OCI-LY3 (cell line): ENCODE data around the gene WTAP.

Experiments used
- H2AFZ ChIP-seq: fragments of 200-600, 300-600 bp; shearing (Covaris generic); 2 replicates; pipeline ENCODE4 v1.6.0; 2014; ENCODE audit warnings: antibody characterized with exemption, low read depth, low read length
- H3K27ac ChIP-seq: fragments of 200-600, 300-600 bp; sonication (generic); 2 replicates; pipeline ENCODE4 v1.5.1; 2014; ENCODE audit warnings: mild to moderate bottlenecking, low read length, moderate library complexity, mixed read lengths
- H3K27me3 ChIP-seq: fragments of 200-600, 300-600 bp; sonication (generic); 2 replicates; pipeline ENCODE4 v1.6.1; 2014; ENCODE audit warnings: low read depth, low read length, mixed read lengths
- H3K36me3 ChIP-seq: fragments of 200-600, 300-600 bp; sonication (generic); replicated peaks from 2 replicates; pipeline ENCODE3; 2014; ENCODE audit warnings: low read depth, low read length, mixed read lengths
- H3K4me1 ChIP-seq: fragments of 300-600, 200-600 bp; sonication (generic); 2 replicates; pipeline ENCODE4 v1.6.1; 2014; ENCODE audit warnings: low read length, mixed read lengths
- H3K4me2 ChIP-seq: fragments of 200-600, 300-600 bp; sonication (generic); 2 replicates; pipeline ENCODE4 v1.6.1; 2014; ENCODE audit warnings: low read length, mixed read lengths
- H3K4me3 ChIP-seq: fragments of 300-600, 200-600 bp; sonication (generic); 2 replicates; pipeline ENCODE4 v1.5.1; 2014; ENCODE audit warnings: antibody characterized with exemption, mild to moderate bottlenecking, low read length, moderate library complexity
- H3K79me2 ChIP-seq: fragments of 300-600, 200-600 bp; shearing (Covaris generic); 2 replicates; pipeline ENCODE4 v1.6.1; 2014; ENCODE audit warnings: mild to moderate bottlenecking, low read length, mixed read lengths
- H3K9ac ChIP-seq: fragments of 300-600, 200-600 bp; shearing (Covaris generic); 2 replicates; pipeline ENCODE4 v1.6.0; 2014; ENCODE audit warnings: mild to moderate bottlenecking, low read length, moderate library complexity
- H3K9me3 ChIP-seq: fragments of 200-600, 300-600 bp; shearing (Covaris generic); 2 replicates; pipeline ENCODE4 v1.6.1; 2014; ENCODE audit warnings: low read length, mixed read lengths; ENCODE audit not compliant: insufficient read depth
- H4K20me1 ChIP-seq: fragments of 200-600, 300-600 bp; sonication (generic); 2 replicates; pipeline ENCODE4 v1.6.1; 2016; ENCODE audit warnings: low read length, mixed read lengths; ENCODE audit not compliant: insufficient read depth
- EZH2phosphoT487 ChIP-seq: fragments of 200-600 bp; shearing (Covaris generic); IDR thresholded peaks from 2 replicates; pipeline ENCODE4 v1.6.1; 2018; ENCODE audit warnings: antibody characterized with exemption, mixed run types, low read depth
- TF ChIP-seq, protein P1 (sequence below): fragments of 200-600, 300-600 bp; sonication (generic); IDR thresholded peaks from 2 replicates; pipeline ENCODE4 v1.5.1; 2014; ENCODE audit warnings: antibody characterized with exemption, low read length, low read depth

WTAP gene

GRCh38 chr6:159777240-159777904 lies 50.1 kb downstream of the WTAP start:
- H4K20me1 ChIP-seq = no peaks in the 10 kb centered on the region

DNA sequence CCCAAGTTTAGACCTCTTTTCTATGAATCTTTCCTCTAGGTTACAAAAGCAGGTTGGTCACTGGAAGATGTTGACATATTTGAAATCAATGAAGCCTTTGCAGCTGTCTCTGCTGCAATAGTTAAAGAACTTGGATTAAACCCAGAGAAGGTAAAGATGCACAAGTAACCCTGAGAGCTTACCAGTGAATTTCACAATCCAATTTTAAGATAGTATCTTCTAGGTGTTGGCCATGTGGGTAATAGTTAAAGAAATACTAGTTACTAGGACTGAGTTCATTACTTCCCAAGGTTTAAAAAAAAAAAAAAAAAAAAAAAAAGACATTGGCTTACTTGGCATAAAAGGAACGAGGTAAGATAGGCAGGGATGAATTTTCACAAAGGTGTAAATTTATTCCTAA lies 50.8 kb downstream of the WTAP start:
- no peaks in the 10 kb centered on the region for H3K4me1 ChIP-seq
- no peak overlapping the region for H3K4me2 ChIP-seq
- H3K27me3 ChIP-seq = no peaks in the 10 kb centered on the region
- H2AFZ ChIP-seq = no peak overlapping the region
- peaks cover 61% of the 10 kb centered on the region for H3K36me3 ChIP-seq
- TF ChIP-seq EZH2phosphoT487 = no peak
- TF ChIP-seq, protein P1, sequence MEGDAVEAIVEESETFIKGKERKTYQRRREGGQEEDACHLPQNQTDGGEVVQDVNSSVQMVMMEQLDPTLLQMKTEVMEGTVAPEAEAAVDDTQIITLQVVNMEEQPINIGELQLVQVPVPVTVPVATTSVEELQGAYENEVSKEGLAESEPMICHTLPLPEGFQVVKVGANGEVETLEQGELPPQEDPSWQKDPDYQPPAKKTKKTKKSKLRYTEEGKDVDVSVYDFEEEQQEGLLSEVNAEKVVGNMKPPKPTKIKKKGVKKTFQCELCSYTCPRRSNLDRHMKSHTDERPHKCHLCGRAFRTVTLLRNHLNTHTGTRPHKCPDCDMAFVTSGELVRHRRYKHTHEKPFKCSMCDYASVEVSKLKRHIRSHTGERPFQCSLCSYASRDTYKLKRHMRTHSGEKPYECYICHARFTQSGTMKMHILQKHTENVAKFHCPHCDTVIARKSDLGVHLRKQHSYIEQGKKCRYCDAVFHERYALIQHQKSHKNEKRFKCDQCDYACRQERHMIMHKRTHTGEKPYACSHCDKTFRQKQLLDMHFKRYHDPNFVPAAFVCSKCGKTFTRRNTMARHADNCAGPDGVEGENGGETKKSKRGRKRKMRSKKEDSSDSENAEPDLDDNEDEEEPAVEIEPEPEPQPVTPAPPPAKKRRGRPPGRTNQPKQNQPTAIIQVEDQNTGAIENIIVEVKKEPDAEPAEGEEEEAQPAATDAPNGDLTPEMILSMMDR = no peak
- no peak overlapping the region for H3K9ac ChIP-seq
- H3K4me3 ChIP-seq = no peak overlapping the region
- H3K79me2 ChIP-seq = peaks cover 13% of the 10 kb centered on the region
- H3K9me3 ChIP-seq = no peaks in the 10 kb centered on the region
- H3K27ac ChIP-seq = no peak overlapping the region
- H4K20me1 ChIP-seq = no peaks in the 10 kb centered on the region

More at GRCh38 chr6:159777240-159777904, 50.1 kb downstream of the WTAP start:
- Histone ChIP-seq H2AFZ (no peak overlapping the region), H3K9ac (no peak overlapping the region), H3K79me2 (peaks cover 6% of the 10 kb centered on the region), H3K4me1 (no peaks in the 10 kb centered on the region), H3K27ac (no peak overlapping the region), H3K9me3 (no peaks in the 10 kb centered on the region), H3K4me2 (no peak overlapping the region), H3K36me3 (peaks cover 55% of the 10 kb centered on the region), H3K4me3 (no peak overlapping the region), H3K27me3 (no peaks in the 10 kb centered on the region)
- no peak for TF ChIP-seq EZH2phosphoT487
- TF ChIP-seq, protein P1 = no peak

GRCh38 chr6:159778542-159779103 lies 51.3 kb downstream of the WTAP start:
- H3K36me3 ChIP-seq = peaks cover 64% of the 10 kb centered on the region
- H3K4me1 ChIP-seq = no peaks in the 10 kb centered on the region
- no peak overlapping the region for H3K9ac ChIP-seq
- H3K9me3 ChIP-seq = no peaks in the 10 kb centered on the region
- no peaks in the 10 kb centered on the region for H3K27me3 ChIP-seq
- H3K4me3 ChIP-seq = no peak overlapping the region
- H4K20me1 ChIP-seq = no peaks in the 10 kb centered on the region
- no peak overlapping the region for H3K4me2 ChIP-seq
- H3K27ac ChIP-seq = no peak overlapping the region
- TF ChIP-seq, protein P1 = no peak
- no peak for TF ChIP-seq EZH2phosphoT487
- peaks cover 16% of the 10 kb centered on the region for H3K79me2 ChIP-seq
- H2AFZ ChIP-seq = no peak overlapping the region

- peaks cover 40% of the 10 kb centered on the region for H3K36me3 ChIP-seq
- H3K27ac ChIP-seq = 0 out of 2 replicates have a peak overlapping the region, but pooled peaks have one; percentile 67
- H3K4me3 ChIP-seq = peak overlapping the region; percentile 94
- H3K79me2 ChIP-seq = peaks cover 88% of the 10 kb centered on the region
- no peak for TF ChIP-seq EZH2phosphoT487
- TF ChIP-seq, protein P1 = no peak
- no peaks in the 10 kb centered on the region for H3K27me3 ChIP-seq
- peak overlapping the region; percentile 94 for H3K9ac ChIP-seq
- no peak overlapping the region for H2AFZ ChIP-seq
- H3K9me3 ChIP-seq = no peaks in the 10 kb centered on the region
- H3K4me1 ChIP-seq = peaks cover 21% of the 10 kb centered on the region
- peak overlapping the region; percentile 71 for H3K4me2 ChIP-seq
- peaks cover 9% of the 10 kb centered on the region for H4K20me1 ChIP-seq
These were observed 61.0 kb downstream of the WTAP start for GRCh38 chr6:159788276-159788675.
